NB4 (cell line): Measurements from ENCODE around the gene SMIM13.

Experiments used
- DNase-seq: peaks from one replicate; pipeline ENCODE4 v3.0.0; 2010; ENCODE audit warnings: low read depth
- H3K4me3 ChIP-seq: one replicate; pipeline ENCODE4 v1.5.1; 2011; ENCODE audit warnings: mild to moderate bottlenecking, low read depth, low read length, moderate library complexity
- CTCF ChIP-seq: IDR thresholded peaks from one replicate; pipeline ENCODE4 v1.5.1; 2012; ENCODE audit warnings: low read depth, low read length
- MAX ChIP-seq: IDR thresholded peaks from 2 replicates; pipeline ENCODE4 v1.6.1; 2011; ENCODE audit warnings: low read depth, low read length
- MYC ChIP-seq: IDR thresholded peaks from 2 replicates; pipeline ENCODE4 v1.6.1; 2011; ENCODE audit warnings: low read depth, low read length
- POLR2A ChIP-seq: IDR thresholded peaks from 2 replicates; pipeline ENCODE4 v1.6.1; 2011; ENCODE audit warnings: mild to moderate bottlenecking; ENCODE audit not compliant: insufficient read length; ENCODE audit errors: extremely low read depth

Gene SMIM13

GRCh38 chr6:11155589-11155988, 62.0 kb downstream of the SMIM13 start:
- H3K4me3 ChIP-seq = no peak overlapping the region
- no peak for TF ChIP-seq CTCF
- TF ChIP-seq MYC = no peak
- no peak for TF ChIP-seq MAX
- TF ChIP-seq POLR2A = no peak
- no peak for DNase-seq

- TF ChIP-seq POLR2A = no peak
- TF ChIP-seq MAX = no peak
- no peak for TF ChIP-seq CTCF
- TF ChIP-seq MYC = no peak
- DNase-seq = no peak
- H3K4me3 ChIP-seq = no peak overlapping the region
Observed at GRCh38 chr6:11160199-11160598, 66.6 kb downstream of the SMIM13 start.

GRCh38 chr6:11161031-11161956, 67.7 kb downstream of the SMIM13 start:
- H3K4me3 ChIP-seq = no peak overlapping the region
- TF ChIP-seq MYC = no peak
- TF ChIP-seq POLR2A = no peak
- no peak for TF ChIP-seq CTCF
- no peak for TF ChIP-seq MAX
- no peak for DNase-seq

- TF ChIP-seq MYC = no peak
- no peak for TF ChIP-seq POLR2A
- no peak for TF ChIP-seq CTCF
- no peak for TF ChIP-seq MAX
- no peak overlapping the region for H3K4me3 ChIP-seq
- no peak for DNase-seq
Observed at GRCh38 chr6:11162262-11162661, 68.6 kb downstream of the SMIM13 start.

GRCh38 chr6:11163932-11164331, 70.3 kb downstream of the SMIM13 start:
- DNase-seq = no peak
- no peak overlapping the region for H3K4me3 ChIP-seq
- TF ChIP-seq MYC (no peak), POLR2A (no peak), MAX (no peak), CTCF (no peak)
